Psoas muscle (tissue), 8 donors: ENCODE results near the gene ABCG4. TPM values are rescaled to one million over a fixed set of nuclear protein-coding genes. Genes with fewer than 3 reads are reported as not detected.

Source experiments
- ATAC-seq, 4 donors: fragments of 200-7000 bp; cut with Tn5 transposase; one replicate each; pipeline ENCODE4 v1.9.1; 2020; ENCODE audit warnings: moderate library complexity in 3 of 4, mild to moderate bottlenecking in 2 of 4
- DNase-seq, 2 donors: peaks; one replicate each; pipeline ENCODE4 v3.0.0-alpha.2; 2020
- H3K27ac ChIP-seq: fragments of 200-600 bp; one replicate; pipeline ENCODE4 v1.8.0; 2022
- H3K27me3 ChIP-seq, 3 donors: fragments of 200-600 bp in 1 of 3; one replicate each; pipeline versions ENCODE4 v1.6.1 to v1.8.0; 2013 to 2022; ENCODE audit warnings: low read length in 2 of 3, mild to moderate bottlenecking in 2 of 3, moderate library complexity in 1 of 3; ENCODE audit not compliant: insufficient read depth in 3 of 3
- H3K36me3 ChIP-seq, 2 donors: fragments of 200-600 bp in 1 of 2; one replicate each; pipeline versions ENCODE4 v1.6.1 to v1.8.0; 2013 to 2022; ENCODE audit warnings: low read depth in 1 of 2, mild to moderate bottlenecking in 1 of 2, moderate library complexity in 1 of 2; ENCODE audit not compliant: insufficient read depth in 1 of 2
- H3K4me1 ChIP-seq: fragments of 200-600 bp; one replicate; pipeline ENCODE4 v1.8.0; 2022
- H3K4me3 ChIP-seq: fragments of 200-600 bp; one replicate; pipeline ENCODE4 v1.8.0; 2022; ENCODE audit warnings: mild to moderate bottlenecking
- H3K9me3 ChIP-seq: fragments of 200-600 bp; one replicate; pipeline ENCODE4 v1.8.0; 2022
- CTCF ChIP-seq: fragments of 200-600 bp; IDR thresholded peaks from one replicate; pipeline ENCODE4 v1.8.0; 2022; ENCODE audit warnings: antibody characterized with exemption
- WGBS, 3 donors: extraction: QIAGEN DNeasy Blood & Tissue Kit; methylation state at CpG; one replicate each; pipeline versions ENCODE4 v1.1.6 to v1.1.7; 2013; 5-methylcytosine and 5-hydroxymethylcytosine counted together
- intact Hi-C, 2 donors: fragments of 100-400 bp; cut with DNase I; formaldehyde crosslinking; loops; one replicate each; pipeline versions ENCODE4 v1.11.0 to v1.14.2; 2022
- polyA plus RNA-seq, 3 donors: library from polyadenylated mRNA; stranded (reverse); fragments of 200-250 nt; gene quantifications; one replicate each; pipeline ENCODE4 v1.2.3, GENCODE V29; 2013
- total RNA-seq, 4 donors: library from RNA; stranded (reverse); fragmentation: NEBNext Ultra II Directional in 2 of 4; extraction: Animal tissue kit (Norgen Biotek cat#: 25700) in 2 of 4; gene quantifications; one replicate each; pipeline versions ENCODE4 v1.2.1 to v1.2.4, GENCODE V29; 2021 to 2023
- donor health status: healthy with polysubstance abuse.
- donor health status: DM: no; HTN: no; CAD: no; lungs with moderate emphysema.
- donor health status: Bipolar disorder and iron deficiency.
- donor health status: healthy.
- donor health status: DM: yes; HTN: yes; CAD: no.
- donor health status: DM: no; HTN: no; CAD: no.
- donor health status: DM: no; HTN: no; CAD: no.
- donor health status: DM: yes; HTN: yes; CAD: no.

ABCG4 gene
- total and polyA plus RNA-seq, 7 donors = 0.03 to 0.38 (median 0.17) TPM; not detected in 1

- DNase-seq = no peak
- WGBS, 3 donors = 87 to 95% (median 87%) methylated on average over 7 of the region's 7 CpGs
- H3K4me3 ChIP-seq = no peak overlapping the region
- no peak for ATAC-seq
- no peaks in the 10 kb centered on the region for H3K9me3 ChIP-seq
- TF ChIP-seq CTCF = no peak
- H3K27ac ChIP-seq = no peak overlapping the region
- no peaks in the 10 kb centered on the region for H3K27me3 ChIP-seq
- H3K36me3 ChIP-seq = no peaks in the 10 kb centered on the region
- H3K4me1 ChIP-seq = peaks cover 21% of the 10 kb centered on the region
- intact Hi-C loops = loop anchor here (5.0 to 10.0 kb wide), 6 partner anchors 58 to 128 kb away; partner anchors contain the start of gene MCAM (in 1 of the 2)
Measured at GRCh38 chr11:119209186-119209585, 60.3 kb downstream of the ABCG4 start.

- 71 to 85% (median 81%) methylated on average over 3 of the region's 3 CpGs for WGBS, 3 donors
- no peak for ATAC-seq
- no peak for TF ChIP-seq CTCF
- intact Hi-C loops = no loop called here
- Histone ChIP-seq H3K27me3 (no peaks in the 10 kb centered on the region), H3K9me3 (no peaks in the 10 kb centered on the region), H3K4me1 (peaks cover 21% of the 10 kb centered on the region), H3K4me3 (no peak overlapping the region), H3K27ac (no peak overlapping the region), H3K36me3 (no peaks in the 10 kb centered on the region)
- DNase-seq = no peak
Measured at GRCh38 chr11:119210050-119210449, 61.2 kb downstream of the ABCG4 start.

Other genes starting within 250 kb of the ABCG4 start
- gene BCL9L, start 223.1 kb upstream of the ABCG4 start, total RNA-seq = 100 to 1,000 TPM in 1 of 4 donors, 10 to 100 TPM in 3; 52.4 to 124 (median 68.0) TPM
- 10 to 100 TPM in 1 of 3 donors, 1 to 10 TPM in 2; 8.1 to 31.2 (median 8.6) TPM for gene BCL9L, start 223.1 kb upstream of the ABCG4 start, polyA plus RNA-seq
- not detected for gene UPK2, start 192.8 kb upstream of the ABCG4 start, total RNA-seq
- gene UPK2, start 192.8 kb upstream of the ABCG4 start, polyA plus RNA-seq = under 1 TPM in 1 of 3 donors, not detected in 2; 0.23 TPM
- not detected for gene FOXR1, start 177.3 kb upstream of the ABCG4 start, total RNA-seq
- gene FOXR1, start 177.3 kb upstream of the ABCG4 start, polyA plus RNA-seq = not detected
- 10 to 100 TPM in 3 of 4 donors, 1 to 10 TPM in 1; 5.4 to 18.9 (median 10.9) TPM for gene CENATAC, start 150.9 kb upstream of the ABCG4 start, total RNA-seq
- 10 to 100 TPM in 2 of 3 donors, 1 to 10 TPM in 1; 9.4 to 23.5 (median 10.1) TPM for gene CENATAC, start 150.9 kb upstream of the ABCG4 start, polyA plus RNA-seq
- 1,000 to 10,000 TPM; 1,024 to 1,264 (median 1,219) TPM for gene RPS25, start 130.7 kb upstream of the ABCG4 start, total RNA-seq
- gene RPS25, start 130.7 kb upstream of the ABCG4 start, polyA plus RNA-seq = 1,000 to 10,000 TPM; 1,713 to 2,514 (median 2,031) TPM
- gene TRAPPC4, start 130.3 kb upstream of the ABCG4 start, total RNA-seq = 10 to 100 TPM; 46.1 to 61.5 (median 56.8) TPM
- 10 to 100 TPM; 39.0 to 99.5 (median 52.8) TPM for gene TRAPPC4, start 130.3 kb upstream of the ABCG4 start, polyA plus RNA-seq
- gene SLC37A4, start 118.2 kb upstream of the ABCG4 start, total RNA-seq = 10 to 100 TPM; 17.0 to 26.9 (median 20.5) TPM
- 10 to 100 TPM; 10.6 to 34.3 (median 25.9) TPM for gene SLC37A4, start 118.2 kb upstream of the ABCG4 start, polyA plus RNA-seq
- gene HYOU1, start 91.8 kb upstream of the ABCG4 start, total RNA-seq = 10 to 100 TPM; 24.1 to 40.1 (median 33.2) TPM
- gene HYOU1, start 91.8 kb upstream of the ABCG4 start, polyA plus RNA-seq = 10 to 100 TPM; 21.2 to 46.2 (median 30.0) TPM
- 10 to 100 TPM; 16.2 to 25.4 (median 19.6) TPM for gene VPS11, start 81.2 kb upstream of the ABCG4 start, total RNA-seq
- gene VPS11, start 81.2 kb upstream of the ABCG4 start, polyA plus RNA-seq = 10 to 100 TPM; 16.4 to 23.2 (median 21.8) TPM
- 10 to 100 TPM; 18.1 to 33.3 (median 25.8) TPM for gene HMBS, start 64.2 kb upstream of the ABCG4 start, total RNA-seq
- 10 to 100 TPM; 38.3 to 45.3 (median 40.4) TPM for gene HMBS, start 64.2 kb upstream of the ABCG4 start, polyA plus RNA-seq
- 10 to 100 TPM in 3 of 4 donors, 1 to 10 TPM in 1; 9.4 to 12.9 (median 12.3) TPM for gene DPAGT1, start 47.2 kb upstream of the ABCG4 start, total RNA-seq
- gene DPAGT1, start 47.2 kb upstream of the ABCG4 start, polyA plus RNA-seq = 10 to 100 TPM; 12.1 to 38.7 (median 27.3) TPM
- gene C2CD2L, start 41.7 kb upstream of the ABCG4 start, total RNA-seq = 10 to 100 TPM; 10.9 to 16.8 (median 15.0) TPM
- gene C2CD2L, start 41.7 kb upstream of the ABCG4 start, polyA plus RNA-seq = 10 to 100 TPM; 14.5 to 28.7 (median 15.2) TPM
- gene HINFP, start 27.5 kb upstream of the ABCG4 start, total RNA-seq = 10 to 100 TPM; 10.1 to 16.2 (median 14.3) TPM
- gene HINFP, start 27.5 kb upstream of the ABCG4 start, polyA plus RNA-seq = 10 to 100 TPM in 2 of 3 donors, 1 to 10 TPM in 1; 8.3 to 20.6 (median 10.9) TPM
- gene NLRX1, start 19.7 kb downstream of the ABCG4 start, total RNA-seq = 10 to 100 TPM; 18.1 to 28.7 (median 27.1) TPM
- 10 to 100 TPM in 2 of 3 donors, 1 to 10 TPM in 1; 8.8 to 15.4 (median 10.3) TPM for gene NLRX1, start 19.7 kb downstream of the ABCG4 start, polyA plus RNA-seq
- not detected for gene NHERF4, start 36.4 kb downstream of the ABCG4 start, total RNA-seq
- gene NHERF4, start 36.4 kb downstream of the ABCG4 start, polyA plus RNA-seq = under 1 TPM; 0.06 to 0.17 (median 0.07) TPM
- 1 to 10 TPM; 3.6 to 7.6 (median 7.2) TPM for gene CBL, start 57.3 kb downstream of the ABCG4 start, total RNA-seq
- gene CBL, start 57.3 kb downstream of the ABCG4 start, polyA plus RNA-seq = 1 to 10 TPM in 2 of 3 donors, under 1 TPM in 1; 0.94 to 3.4 (median 2.2) TPM
- gene MCAM, start 168.1 kb downstream of the ABCG4 start, total RNA-seq = 10 to 100 TPM; 24.5 to 71.1 (median 43.6) TPM
- gene MCAM, start 168.1 kb downstream of the ABCG4 start, polyA plus RNA-seq = 10 to 100 TPM; 15.4 to 27.4 (median 27.3) TPM
- 1 to 10 TPM; 6.1 to 8.8 (median 7.5) TPM for gene RNF26, start 185.5 kb downstream of the ABCG4 start, total RNA-seq
- gene RNF26, start 185.5 kb downstream of the ABCG4 start, polyA plus RNA-seq = 1 to 10 TPM; 5.8 to 8.9 (median 7.1) TPM
- gene C1QTNF5, start 191.8 kb downstream of the ABCG4 start, total RNA-seq = 10 to 100 TPM in 1 of 4 donors, 1 to 10 TPM in 3; 5.3 to 11.6 (median 8.8) TPM
- 10 to 100 TPM in 1 of 3 donors, 1 to 10 TPM in 2; 3.2 to 12.0 (median 4.7) TPM for gene C1QTNF5, start 191.8 kb downstream of the ABCG4 start, polyA plus RNA-seq
- gene MFRP, start 197.7 kb downstream of the ABCG4 start, total RNA-seq = not detected
- under 1 TPM in 2 of 3 donors, not detected in 1; 0.01 to 0.05 TPM for gene MFRP, start 197.7 kb downstream of the ABCG4 start, polyA plus RNA-seq
- 100 to 1,000 TPM in 3 of 4 donors, 10 to 100 TPM in 1; 75.8 to 210 (median 156) TPM for gene USP2, start 232.6 kb downstream of the ABCG4 start, total RNA-seq
- 10 to 100 TPM; 49.0 to 76.4 (median 57.4) TPM for gene USP2, start 232.6 kb downstream of the ABCG4 start, polyA plus RNA-seq